ENCODE results near the gene XPO4. TPM values are rescaled to one million over a fixed set of nuclear protein-coding genes. Genes with fewer than 3 reads are reported as not detected.

XPO4 gene
- total and polyA plus RNA-seq, 10 of the 15 experiments (the other 5 are each of a cell fraction or from before 2014, with no cell fraction given): 3.6 to 24.9 (median 18.4) TPM

GRCh38 chr13:20831254-20831653, 71.3 kb downstream of the XPO4 start:
- Histone ChIP-seq H3K9ac (ENCODE audit: control insufficient read depth, insufficient read depth, low read length) (no peak overlapping the region), H4K20me1 (ENCODE audit: control insufficient read depth, insufficient read depth) (no peaks in the 10 kb centered on the region), H3K36me3 (ENCODE audit: control insufficient read depth in 2 of 2, insufficient read depth in 2 of 2, low read length in 1 of 2) (peaks cover 0 to 15% of the 10 kb centered on the region in 2 experiments; a peak in 3 of 4 replicates), H3K4me1 (ENCODE audit: control insufficient read depth, insufficient read depth, low read length) (no peaks in the 10 kb centered on the region), H3K9me3 (replicated peaks; ENCODE audit: control insufficient read depth, insufficient read depth, low read length) (no peaks in the 10 kb centered on the region), H3K27me3 (replicated peaks in 1 of 2; ENCODE audit: control insufficient read depth in 2 of 2, insufficient read depth in 2 of 2, low read length in 1 of 2) (no peaks in the 10 kb centered on the region), H3K79me2 (ENCODE audit: control insufficient read depth, insufficient read depth, low read length) (no peaks in the 10 kb centered on the region), H3K4me2 (ENCODE audit: control insufficient read depth, insufficient read depth) (no peak overlapping the region), H2AFZ (ENCODE audit: control insufficient read depth, low read depth, low read length) (no peak overlapping the region), H3K4me3 (no peak overlapping the region), H3K27ac (ENCODE audit: control insufficient read depth, insufficient read depth) (no peak overlapping the region)
- SMC1A ChIA-PET (ENCODE audit: uncharacterized antibody, unreplicated experiment): interaction anchor here (0.7 to 1.8 kb wide), 6 partner anchors 10 to 339 kb away, joined by 3 to 8 read pairs (median 4); no protein-coding TSS in a partner anchor
- no peak for TF ChIP-seq HDAC6 (IDR thresholded peaks at IDR 0.05; ENCODE audit: unreplicated experiment)
- no peak for TF ChIP-seq PML (IDR thresholded peaks at IDR 0.05; ENCODE audit: low read length)
- no peak for TF ChIP-seq GABPA (IDR thresholded peaks at IDR 0.05; ENCODE audit: low read depth)
- no peak for TF ChIP-seq CHD1 (IDR thresholded peaks at IDR 0.05; ENCODE audit: low read depth, low read length)
- TF ChIP-seq MEF2A (IDR thresholded peaks at IDR 0.05; ENCODE audit: insufficient read depth, low read depth, low read length): no peak
- TF ChIP-seq ETV6 (conservative IDR thresholded peaks at IDR 0.05 in 1 of 2, IDR thresholded peaks at IDR 0.05 in 1 of 2; ENCODE audit: borderline replicate concordance in 1 of 2, low read depth in 1 of 2): no peak
- TF ChIP-seq USF2 (IDR thresholded peaks at IDR 0.05; ENCODE audit: borderline replicate concordance, low read depth, low read length): no peak
- BruUV-seq (replicated peaks): no TSS peak
- RAD21 ChIA-PET (ENCODE audit: unreplicated experiment): interaction anchor here (0.7 to 1.2 kb wide), 2 partner anchors 9 to 338 kb away, joined by 3 to 5 read pairs; no protein-coding TSS in a partner anchor
- intact Hi-C loops (cut with micrococcal nuclease; ENCODE audit: unreplicated experiment): no loop called here
- DNase-seq (ENCODE audit: low read depth, low spot score) (no peak), FAIRE-seq (no peak), ATAC-seq (no peak)
- 100% methylated on average over 2 of the region's 2 CpGs for WGBS (ENCODE audit: insufficient coverage, insufficient replicate concordance, low lambda C conversion rate, missing lambda C conversion rate)
- CTCF ChIA-PET: interaction anchor here (0.6 to 2.4 kb wide), 7 partner anchors 10 to 797 kb away, joined by 3 to 15 read pairs (median 3); partner anchors contain the start of gene IL17D
- in situ Hi-C loops (cut with MboI): loop anchor here (25.0 kb wide), 1 partner anchor 644 kb away; the partner anchor contains the start of gene GJB2
- POLR2A ChIA-PET: interaction anchor here (0.6 kb wide), 1 partner anchor 34 kb away, joined by 3 read pairs; no protein-coding TSS in a partner anchor

All from GM12878 (cell line).